ENCODE data around the gene FA2H.
"Not testable (repeated sequence)": the region's sequence is repeated elsewhere in the genome, so short reads cannot be mapped to it uniquely, and the experiment has no call there.

The FA2H gene, protein sequence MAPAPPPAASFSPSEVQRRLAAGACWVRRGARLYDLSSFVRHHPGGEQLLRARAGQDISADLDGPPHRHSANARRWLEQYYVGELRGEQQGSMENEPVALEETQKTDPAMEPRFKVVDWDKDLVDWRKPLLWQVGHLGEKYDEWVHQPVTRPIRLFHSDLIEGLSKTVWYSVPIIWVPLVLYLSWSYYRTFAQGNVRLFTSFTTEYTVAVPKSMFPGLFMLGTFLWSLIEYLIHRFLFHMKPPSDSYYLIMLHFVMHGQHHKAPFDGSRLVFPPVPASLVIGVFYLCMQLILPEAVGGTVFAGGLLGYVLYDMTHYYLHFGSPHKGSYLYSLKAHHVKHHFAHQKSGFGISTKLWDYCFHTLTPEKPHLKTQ

DNA sequence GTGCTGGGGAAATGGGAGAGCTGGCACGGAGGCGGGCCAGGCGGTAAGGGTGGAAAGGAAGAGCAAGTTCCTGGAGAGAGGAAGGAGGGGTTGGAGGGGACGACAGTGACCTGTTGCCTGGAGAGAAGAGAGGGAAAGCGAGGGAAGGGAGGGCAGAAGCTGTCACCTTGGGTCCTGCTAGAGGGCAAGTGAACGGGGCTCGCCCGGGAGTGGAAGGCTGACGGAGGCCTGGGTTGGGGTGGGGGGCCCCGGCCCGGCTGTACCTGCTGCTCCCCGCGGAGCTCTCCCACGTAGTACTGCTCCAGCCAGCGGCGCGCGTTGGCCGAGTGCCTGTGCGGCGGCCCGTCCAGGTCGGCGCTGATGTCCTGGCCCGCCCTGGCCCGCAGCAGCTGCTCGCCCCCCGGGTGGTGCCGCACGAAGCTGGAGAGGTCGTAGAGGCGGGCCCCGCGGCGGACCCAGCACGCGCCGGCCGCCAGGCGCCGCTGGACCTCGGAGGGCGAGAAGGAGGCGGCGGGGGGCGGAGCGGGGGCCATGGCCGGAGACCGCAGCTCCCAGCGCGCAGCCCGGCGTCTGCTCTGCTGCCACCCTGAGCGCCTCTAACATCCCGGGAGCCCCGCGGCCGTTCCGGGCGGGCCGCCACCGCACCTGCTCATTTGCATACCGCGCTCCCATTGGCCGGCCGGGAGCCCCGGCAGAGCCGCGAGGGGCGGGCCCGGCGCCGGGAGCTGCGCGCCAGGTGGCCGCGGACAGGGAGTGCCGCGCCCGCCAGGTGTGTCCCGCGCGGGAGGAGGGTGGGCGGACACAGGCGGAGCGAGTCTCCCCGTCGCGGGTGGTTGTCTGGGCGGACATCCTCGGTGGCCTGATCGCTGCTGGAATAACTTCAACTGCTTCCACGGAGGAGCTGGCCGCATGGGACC is at the start of gene FA2H:
Gene FA2H, minus strand, starts transcription at position 598 of the 917 bp plus-strand sequence. Its CDS starts 65 bp downstream, at position 533.
- no peak for DNase-seq

DNA sequence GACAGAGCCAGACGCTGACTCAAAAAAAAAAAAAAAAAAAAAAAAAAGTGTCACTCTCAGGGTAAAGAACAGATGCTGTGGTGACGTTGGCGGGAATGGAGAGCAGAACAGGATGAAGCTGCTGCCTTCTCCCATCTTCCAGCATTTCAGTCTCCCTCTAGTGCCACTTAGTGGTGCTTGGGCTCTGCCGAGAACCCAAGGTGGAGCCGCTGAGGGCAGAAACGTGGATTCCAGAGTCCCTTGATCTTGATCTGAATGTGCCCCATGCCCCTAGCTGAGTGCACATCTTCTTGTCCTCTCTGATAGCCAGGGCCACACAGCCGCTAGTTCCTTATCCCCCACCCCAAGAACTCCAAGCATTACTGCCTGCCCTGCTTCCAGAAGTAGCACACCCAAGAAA is 43.2 kb upstream of the FA2H start:
- DNase-seq, result no peak

DNA sequence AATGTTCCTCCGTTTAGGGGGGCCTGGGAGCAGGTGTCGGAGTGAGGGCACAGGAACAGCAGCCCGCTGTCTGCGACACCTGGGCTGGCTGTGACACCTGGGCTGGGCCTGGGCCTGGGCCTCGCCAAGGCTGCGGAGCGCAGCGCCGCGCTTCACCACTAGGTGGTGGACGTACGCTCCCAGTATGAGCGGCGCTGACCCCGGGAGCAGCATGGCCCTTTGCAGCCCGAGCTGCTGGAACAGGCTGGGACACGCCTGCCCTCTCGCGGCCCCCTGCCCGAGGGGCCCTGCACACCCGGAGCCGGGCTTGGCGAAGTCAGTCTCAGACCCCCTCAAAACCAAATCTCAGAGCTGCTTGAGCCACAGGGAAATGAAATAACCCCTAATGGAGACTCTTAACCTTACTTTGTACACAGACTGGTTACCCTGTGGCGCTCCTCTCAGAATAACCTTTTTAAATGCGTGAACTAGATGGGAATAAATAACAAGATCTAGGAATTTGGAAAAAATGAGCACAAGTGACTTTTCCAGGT is 38.6 kb upstream of the FA2H start:
- DNase-seq, result no peak

DNA sequence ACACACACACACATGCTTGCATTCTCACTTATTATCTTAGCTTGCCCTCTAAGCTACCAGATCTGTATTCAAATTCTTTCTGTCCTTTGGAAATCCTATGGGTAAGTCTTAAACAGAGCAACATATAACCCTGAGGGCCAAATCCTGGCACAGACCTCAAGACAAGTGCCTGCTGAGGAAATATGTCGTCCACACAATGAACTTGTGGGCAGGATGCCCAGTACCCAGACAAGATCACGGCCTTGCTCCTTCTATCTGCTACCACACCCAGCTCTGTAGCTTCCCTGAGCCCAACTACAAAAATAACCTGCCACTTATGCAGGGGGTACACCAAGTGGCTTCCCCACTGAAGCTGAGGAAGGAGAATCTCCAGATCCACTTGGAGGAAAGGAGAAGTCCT is 37.3 kb upstream of the FA2H start:
- no peak for DNase-seq

DNA sequence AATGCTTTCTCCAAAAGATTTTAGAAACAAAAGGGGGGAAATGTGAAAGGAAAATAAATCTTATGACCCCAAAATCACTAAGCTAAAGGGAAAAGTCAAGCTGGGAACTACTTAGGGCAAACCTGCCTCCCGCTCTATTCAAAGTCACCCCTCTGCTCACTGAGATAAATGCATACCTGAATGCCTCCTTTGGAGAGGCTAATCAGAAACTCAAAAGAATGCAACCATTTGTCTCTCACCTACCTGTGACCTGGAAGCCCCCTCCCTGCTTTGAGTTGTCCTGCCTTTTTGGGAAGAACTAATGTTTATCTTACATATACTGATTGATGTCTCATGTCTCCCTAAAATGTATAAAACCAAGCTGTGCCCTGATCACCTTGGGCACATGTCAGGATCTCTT is 36.6 kb upstream of the FA2H start:
- DNase-seq, result not testable (repeated sequence)

DNA sequence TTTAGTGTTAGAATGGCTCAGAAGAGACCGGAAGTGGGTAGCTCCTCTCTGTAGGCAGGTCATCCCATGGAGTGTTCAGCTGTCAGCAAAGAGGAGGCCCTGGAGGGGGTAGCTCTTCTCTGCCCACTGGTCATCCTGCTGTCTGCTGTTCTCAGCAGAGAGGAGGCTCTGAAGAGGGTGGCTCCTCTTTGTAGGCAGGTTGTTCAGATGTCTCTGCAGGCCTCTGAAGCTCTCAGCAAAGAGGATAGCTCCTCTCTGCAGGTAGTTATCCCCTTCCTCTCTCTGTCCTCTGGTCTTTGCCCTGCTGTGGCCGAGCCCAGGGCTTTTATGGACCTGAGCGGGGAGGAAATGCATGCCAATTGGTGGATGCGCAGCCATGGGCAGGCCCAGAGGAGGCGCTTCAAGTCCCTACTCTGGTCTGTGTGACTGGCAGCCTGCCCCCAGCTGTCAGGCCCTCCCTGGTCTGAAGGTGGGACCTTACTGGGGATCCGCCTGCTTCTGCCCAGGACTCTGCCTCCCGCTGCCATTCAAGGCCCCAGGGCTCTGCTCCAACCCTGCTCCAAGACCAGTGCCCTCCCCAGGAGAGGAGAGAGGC is 32.5 kb upstream of the FA2H start:
- no peak for DNase-seq

DNA sequence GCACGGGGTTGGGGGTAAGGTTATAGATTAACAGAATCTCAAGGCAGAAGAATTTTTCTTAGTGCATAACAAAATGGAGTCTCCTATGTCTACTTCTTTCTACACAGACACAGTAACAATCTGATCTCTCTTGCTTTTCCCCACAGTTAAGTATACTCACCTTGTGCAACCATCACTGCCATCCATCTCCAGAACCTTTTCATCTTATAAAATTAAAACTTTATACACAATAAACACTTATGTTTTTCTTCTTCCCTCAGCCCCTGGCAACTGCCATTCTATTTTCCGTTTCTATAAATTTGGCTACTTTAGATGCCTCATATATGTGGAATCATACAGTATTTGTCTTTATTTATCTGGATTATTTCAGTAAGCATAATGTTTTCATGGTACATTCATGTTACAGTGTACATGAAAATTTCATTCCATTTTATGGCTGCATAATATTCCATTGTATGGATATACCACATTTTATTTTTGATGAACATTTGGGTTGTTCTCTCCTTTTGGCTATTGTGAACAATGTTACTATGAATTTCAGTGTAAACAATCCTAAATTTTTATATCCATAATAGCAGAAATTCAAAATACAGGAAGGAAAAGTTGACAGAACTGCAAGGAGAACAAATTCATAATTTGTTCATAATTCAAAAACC is 25.7 kb upstream of the FA2H start:
- no peak for DNase-seq

DNA sequence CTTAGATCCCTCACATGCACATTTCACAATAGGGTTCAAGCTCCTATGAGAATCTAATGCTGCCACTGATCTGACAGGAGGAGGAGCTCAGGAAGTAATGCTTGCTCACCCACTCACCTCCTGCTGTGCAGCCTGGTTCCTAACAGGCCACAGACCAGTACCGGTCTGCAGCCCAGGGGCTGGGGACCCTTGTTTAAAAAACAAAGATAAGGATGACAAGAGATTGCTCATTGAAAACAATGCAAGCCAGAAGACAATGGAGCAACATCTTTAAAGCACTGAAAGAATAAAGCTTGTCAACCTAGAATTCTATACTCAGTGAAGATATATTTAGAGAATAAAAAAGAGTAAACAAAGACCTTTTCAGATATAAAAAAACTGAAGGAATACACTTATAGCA is 22.8 kb upstream of the FA2H start:
- DNase-seq, result no peak

DNA sequence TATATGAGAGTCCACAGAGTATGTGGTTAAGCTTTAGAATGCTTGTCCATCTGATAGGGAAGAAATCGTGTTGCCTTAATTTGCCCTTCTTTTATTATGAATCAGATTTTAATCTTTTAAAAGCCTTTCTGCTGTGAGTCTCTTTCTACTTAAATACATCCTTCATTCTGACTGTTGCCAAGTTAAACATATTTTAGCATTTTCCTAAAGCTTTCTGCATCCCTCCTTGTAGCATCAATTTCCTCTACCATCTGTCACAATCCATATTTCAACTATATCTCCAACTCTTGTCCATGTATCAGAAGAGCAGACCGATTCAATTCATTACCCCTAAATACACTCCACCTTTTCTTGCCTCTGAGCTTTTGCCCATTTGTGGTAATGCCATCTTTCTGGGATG is 20.5 kb upstream of the FA2H start:
- DNase-seq, result no peak

DNA sequence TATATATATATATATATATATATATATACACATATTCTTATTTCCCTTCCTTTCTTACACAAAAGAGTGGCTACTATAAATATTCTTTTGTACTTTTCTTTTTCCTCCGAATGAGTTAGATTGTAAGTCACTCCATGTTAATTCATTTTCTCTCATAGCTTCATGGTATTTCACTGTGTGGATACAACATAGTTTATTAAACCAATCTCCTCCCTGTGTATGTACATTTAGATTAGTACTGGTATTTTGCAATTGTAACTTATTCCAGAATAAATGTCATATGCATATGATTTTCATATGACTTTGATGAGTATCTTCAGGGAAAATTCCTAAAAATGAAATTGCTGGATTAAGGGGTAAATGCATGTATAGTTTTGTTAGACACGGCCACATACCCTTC is 20.0 kb upstream of the FA2H start:
- no peak for DNase-seq

DNA sequence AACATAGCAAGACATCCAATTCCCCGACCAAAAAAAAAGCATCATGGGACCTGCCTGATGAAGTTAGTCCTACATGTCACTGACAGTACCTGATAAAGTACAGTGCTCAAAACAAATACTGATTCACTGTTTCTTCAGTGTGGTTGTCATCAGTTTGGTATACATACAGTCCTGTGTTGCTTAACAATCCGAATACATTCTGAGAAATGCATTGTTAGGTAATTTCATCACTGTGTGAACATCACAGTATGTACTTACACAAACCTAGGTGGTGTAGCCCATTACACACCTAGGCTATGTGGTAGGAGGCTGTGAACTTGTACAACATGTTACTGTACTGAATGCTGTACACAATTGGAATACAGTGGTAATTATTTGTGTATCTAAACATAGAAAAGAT is 19.0 kb upstream of the FA2H start:
- no peak for DNase-seq

DNA sequence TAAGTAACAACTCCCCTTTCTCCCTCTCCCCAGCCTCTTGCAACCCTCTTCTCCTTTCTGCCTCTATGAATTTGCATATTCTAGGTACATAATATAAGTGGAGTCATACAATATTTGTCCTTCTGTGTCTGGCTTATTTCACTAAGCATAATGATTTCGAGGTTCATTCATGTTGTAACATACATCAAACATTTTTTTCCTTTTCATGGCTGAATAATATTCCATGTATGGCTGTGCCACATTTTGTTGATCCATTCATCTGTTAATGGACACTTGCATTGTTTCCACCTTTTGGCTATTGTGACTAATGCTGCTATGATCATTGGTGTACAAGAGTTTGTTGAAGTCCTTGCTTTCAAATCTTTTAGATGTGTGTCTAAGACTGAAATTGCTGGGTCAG is 17.6 kb upstream of the FA2H start:
- no peak for DNase-seq

DNA sequence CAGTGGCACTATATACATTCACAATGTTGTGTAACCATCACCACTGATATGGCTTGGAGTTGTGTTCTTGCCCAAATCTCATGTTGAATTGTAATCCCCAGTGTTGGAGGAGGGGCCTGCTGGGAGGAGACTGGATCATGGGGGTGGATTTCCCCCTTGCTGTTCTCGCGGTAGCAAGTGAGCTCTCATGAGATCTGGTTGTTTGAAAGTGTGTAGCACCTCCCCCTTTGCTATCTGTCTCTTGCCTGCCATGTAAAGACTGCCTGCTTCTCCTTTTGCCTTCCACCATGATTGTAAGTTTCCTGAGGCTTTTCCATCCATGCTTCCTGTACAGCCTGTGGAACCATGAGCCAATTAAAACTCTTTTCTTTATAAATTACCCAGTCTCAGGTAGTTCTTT is 17.1 kb upstream of the FA2H start:
- not testable (repeated sequence) for DNase-seq

DNA sequence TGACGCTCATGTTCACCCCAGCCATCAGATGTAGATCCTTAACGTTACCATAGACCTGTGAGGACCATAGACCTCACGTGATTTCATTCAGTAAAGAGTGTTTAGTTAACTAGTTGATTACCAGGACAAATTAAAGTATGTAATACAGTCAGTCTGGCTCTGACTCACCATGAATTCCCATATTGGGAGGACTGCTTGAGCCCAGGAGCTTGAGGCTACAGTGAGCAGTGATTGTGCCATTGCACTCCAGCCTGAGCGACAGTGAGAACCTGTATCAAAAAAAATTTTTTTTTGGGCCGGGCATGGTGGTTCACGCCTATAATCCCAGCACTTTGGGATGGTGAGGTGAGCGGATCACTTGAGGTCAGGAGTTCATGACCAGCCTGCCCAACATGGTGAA is 13.5 kb upstream of the FA2H start:
- DNase-seq, result no peak

DNA sequence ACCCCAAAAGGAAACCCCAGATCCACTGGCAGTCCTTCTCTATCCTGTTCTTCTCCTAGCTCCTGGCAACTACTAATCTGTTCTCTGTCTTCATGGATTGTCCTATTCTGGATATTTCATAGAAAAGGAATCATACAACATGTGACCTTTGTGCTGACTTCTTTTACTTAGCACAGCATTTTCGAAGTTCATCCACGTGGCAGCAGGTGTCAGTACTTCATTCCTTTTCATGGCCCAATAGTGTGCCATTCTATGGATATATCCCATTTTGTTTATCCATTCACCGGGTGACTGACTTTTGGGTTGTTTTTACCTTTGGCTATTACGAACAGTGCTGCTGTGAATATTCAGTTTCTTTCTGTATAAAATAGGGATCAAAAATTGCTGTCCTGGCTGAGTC is 10.4 kb upstream of the FA2H start:
- DNase-seq, result no peak

DNA sequence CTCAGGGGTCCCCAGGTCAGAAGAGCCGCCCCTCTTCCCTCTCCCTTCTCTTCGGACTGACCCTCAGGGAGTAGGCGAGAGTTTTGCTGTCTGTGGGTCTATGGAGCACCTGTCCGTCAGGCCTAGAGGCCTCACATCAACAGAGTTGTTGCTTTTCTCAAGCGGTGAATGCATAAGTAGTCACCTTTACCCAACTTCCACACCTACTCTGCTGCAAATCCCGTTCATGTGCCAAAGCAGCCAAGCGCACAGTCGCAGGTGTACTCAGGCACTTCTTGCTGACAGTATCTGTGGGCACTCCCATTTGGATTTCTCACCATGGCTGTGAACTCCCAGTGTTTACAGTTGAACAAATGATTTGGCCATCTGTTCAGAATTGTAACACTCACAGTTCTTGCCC is 4.0 kb upstream of the FA2H start:
- DNase-seq, result no peak

DNA sequence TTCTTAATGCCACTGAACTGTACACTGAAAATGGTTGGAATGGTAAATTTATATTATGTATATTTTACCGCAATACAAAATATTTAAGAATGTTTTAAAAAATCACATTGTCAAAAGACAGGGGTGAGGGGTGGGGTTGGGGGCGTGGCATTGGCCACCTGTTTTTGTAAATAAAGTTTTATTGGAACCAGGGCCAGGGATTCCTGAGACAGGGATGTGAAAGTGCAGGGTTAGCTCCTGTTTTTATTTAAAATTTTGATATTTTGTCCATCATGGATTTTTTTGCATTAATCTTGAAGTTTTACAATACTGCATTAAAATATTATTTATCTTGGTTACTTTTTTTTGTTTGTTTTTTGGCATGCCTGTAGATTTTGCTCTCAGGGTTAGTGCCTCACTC is 2.3 kb upstream of the FA2H start:
- DNase-seq, result no peak

DNA sequence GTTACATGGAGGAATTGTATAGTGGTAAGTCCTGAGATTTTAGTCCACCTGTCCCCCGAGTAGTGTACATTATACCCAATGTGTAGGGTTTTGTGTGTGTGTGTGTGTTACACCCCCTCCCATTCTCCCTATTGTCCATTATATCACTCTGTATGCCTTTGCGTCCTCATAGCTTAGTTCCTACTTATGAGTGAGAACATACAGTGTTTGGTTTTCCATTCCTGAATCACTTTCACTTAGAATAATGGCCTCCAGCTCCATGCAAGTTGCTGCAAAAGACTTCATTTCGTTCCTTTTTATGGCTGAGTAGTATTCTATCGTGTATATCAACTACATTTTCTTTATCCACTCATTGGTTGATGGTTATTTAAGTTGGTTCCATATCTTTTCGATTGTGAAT is 635 bp upstream of the FA2H start:
- no peak for DNase-seq

DNA sequence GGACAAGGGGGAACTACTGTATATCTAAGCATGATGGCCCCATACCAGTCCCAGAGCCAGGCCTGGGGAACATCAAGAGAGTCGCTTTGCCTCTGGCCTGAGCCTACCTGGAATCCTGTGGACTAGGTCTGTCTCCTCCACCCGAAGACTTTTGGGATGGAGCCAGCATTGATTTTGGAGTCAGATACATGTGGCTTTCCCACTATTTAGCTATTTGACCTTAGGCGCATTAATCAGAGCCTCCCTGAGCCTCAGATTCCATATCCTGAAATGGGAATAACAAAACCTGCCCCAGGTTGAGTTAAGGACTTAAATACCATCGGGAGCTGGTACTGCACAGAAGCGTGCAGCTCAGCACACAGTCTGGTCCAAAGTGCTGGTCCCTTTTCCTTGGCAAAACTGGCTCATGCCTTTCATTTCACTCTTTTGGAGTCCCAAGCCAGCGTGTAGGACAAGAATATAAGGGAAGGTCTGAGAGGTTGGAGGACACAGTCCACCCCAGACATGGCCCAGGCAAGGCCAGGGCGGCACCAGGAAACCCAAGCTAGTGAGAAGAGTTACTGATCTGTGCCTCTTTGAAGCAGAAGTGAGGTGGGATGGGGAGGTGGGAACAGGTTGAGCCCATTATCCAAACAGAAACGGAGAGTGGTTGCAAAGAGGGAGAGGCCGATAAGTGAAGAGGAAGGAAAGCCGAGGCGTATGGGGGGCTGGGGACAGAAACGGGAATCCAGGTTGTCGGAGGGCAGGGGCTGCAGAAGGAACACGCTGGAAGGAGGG is 986 bp downstream of the FA2H start:
- no peak for DNase-seq

DNA sequence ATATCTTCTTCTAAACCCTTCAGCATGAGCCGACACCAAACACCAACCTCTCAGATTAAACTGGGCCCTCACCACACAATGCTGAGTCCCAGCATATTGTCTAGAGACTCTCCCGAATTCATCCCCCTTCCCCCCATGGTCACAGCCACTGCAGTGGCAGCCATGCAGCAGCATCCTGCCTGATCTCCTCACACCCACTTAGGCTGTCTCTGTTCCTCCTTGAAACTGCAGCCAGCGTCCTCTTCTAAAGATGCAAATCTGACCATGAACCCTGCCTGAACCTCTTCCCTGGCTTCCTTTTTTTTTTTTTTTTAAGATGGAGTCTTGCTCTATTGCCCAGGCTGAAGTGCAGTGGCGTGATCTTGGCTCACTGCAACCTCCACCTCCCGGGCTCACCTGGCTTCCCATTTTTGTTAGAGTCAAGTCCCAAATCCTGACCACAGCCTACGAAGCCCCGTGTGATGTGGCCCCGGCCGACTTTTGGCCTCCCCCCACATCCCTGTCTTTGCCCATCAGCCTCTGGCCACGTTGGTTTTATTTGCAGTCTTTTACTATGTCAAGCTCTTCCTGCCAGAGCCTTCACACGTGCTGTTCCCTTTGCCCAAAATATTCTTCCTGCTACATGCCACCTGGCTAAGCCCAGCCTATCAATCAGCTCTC is 2.8 kb downstream of the FA2H start:
- DNase-seq, result no peak

DNA sequence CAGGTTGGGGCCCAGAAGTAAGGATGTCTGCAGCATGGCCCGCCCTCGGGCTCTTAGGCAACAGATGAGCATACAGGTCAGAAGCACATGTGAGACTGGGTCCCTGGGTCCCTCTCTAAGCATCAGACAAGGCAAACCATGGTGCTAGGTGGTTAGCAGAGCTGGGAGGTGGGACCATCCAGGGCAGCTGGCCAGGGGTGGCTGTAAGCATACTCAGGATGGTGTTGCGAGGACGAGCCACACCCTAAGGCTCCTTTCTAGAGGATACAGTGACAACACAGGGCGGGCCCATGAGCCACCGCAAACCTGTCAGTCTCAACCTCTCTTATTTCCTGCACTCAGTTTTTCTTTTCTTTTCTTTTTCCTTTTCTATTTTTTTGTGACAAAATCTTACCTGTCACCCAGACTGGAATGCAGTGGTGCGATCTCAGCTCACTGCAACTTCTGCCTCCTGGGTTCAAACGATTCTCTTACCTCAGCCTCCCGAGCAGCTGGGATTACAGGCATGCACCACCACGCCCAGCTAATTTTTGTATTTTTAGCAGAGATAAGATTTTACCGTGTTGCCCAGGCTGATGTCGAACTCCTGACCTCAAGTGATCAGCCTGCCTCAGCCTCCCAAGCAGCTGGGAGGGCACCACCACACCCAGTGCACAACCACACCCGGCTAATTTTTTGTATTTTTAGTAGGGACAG is 3.6 kb downstream of the FA2H start:
- DNase-seq, result no peak
